ENCODE data around the gene IMPDH2. TPM values are rescaled to one million over a fixed set of nuclear protein-coding genes. Genes with fewer than 3 reads are reported as not detected.

Gene IMPDH2
- total RNA-seq, 1 donor from 2014 or later = 496 TPM

DNA sequence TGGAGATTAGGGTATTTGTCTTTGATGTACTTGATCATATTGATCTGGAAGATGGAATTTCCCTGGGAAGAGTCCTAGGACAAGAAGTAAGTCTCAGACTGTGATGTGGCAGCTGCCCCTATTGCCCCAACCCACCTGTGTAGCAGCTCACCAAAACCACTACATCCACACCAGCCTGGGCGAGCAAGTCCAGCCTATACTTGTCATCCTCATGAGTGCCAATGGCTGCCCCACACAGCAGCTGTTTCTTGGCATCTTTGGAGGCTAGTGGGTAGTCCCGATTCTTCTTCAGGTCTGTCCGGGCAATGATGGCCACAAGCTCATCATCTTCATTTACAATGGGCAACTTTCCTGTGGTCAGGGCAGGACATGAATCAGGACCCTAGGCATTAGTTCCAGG, 2.7 kb downstream of the IMPDH2 start:
- H3K36me3 Mint-ChIP-seq (ENCODE audit: low read depth) = peaks cover 82% of the 10 kb centered on the region
- peaks cover 42% of the 10 kb centered on the region for H3K4me1 Mint-ChIP-seq
- no peak for DNase-seq
- H3K27me3 Mint-ChIP-seq = no peaks in the 10 kb centered on the region
- intact Hi-C loops (cut with micrococcal nuclease) = loop anchor here (10.0 kb wide), 1 partner anchor 842 kb away; the partner anchor contains the start of gene CDC25A
- peak overlapping the region; percentile 27 for H3K4me3 Mint-ChIP-seq
- H3K27ac Mint-ChIP-seq = no peak overlapping the region
- no peaks in the 10 kb centered on the region for H3K9me3 Mint-ChIP-seq

DNA sequence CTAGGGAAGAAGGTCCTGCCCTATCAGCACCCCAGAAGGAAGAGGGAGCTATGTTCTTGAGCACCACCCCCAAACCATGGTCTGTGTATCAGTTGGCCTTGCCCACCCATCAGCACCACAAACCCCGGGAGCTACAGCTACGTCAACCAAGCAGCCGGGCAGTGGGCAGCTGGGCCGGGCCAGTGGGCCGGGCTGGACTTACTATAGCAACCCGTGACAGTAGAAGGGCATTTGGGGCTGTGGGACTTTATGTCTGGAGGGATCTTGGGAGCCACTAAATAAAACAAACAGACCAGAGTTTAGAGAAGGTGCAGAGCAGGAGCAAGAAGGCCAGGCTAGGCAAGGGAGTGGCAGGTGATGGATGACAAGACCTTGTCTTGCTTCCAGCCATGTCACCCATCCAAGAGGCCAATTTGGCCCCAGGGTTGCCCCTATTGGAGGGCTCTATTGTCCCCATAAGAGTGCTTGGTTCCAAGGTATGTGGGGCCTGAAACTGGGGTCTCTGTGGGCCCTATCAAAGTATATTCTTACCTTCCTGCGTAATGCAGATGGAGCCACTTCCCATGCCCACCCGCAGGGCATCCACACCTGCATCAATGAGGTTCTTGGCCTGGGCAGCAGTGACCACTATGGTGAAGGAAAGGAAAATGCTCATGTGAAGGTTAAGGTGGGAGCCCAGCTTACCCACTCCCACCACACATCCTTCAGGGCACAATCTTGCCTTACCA, 3.2 kb downstream of the IMPDH2 start:
- H3K36me3 Mint-ChIP-seq (ENCODE audit: low read depth) = peaks cover 79% of the 10 kb centered on the region
- no peak overlapping the region for H3K4me3 Mint-ChIP-seq

DNA sequence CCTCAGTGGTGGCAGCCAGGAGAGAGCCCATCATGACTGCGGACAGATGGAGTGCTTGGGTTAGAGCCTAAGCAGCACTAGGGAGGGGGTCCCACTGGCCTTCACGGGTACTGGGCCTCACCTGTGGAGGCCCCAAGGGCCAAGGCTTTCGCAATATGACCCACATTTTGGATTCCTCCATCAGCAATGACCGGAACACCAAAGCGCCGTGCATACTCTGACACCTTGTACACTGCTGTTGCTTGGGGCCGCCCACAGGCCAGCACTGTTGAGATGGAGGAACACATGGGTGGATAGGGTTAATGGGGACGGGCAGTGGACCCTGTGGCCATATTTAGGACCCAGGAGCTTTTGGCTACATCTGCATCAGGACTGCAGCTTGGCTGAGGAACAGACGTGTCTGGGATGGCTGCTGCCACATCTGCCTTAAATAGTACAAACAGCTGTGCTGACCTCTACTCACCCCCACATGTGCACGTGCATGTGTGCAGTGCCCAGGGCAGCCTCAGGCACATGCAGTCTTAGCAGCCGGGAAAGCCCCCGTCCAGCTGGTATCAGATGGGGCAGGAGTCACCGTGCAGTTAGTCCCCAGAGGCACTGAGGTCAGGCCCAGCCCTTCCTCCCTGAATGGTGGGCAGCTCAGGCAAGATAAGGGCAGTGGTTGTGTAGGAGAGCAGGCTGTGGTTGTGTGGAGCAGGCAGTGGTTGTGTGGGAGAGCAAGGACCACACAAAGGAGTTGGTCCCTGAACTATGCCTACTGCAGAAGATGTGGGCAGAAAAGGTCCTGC, 4.0 kb downstream of the IMPDH2 start:
- intact Hi-C loops (cut with micrococcal nuclease) = loop anchor here (10.0 kb wide), 1 partner anchor 840 kb away; the partner anchor contains the start of gene CDC25A
- H3K4me1 Mint-ChIP-seq = peaks cover 45% of the 10 kb centered on the region
- no peaks in the 10 kb centered on the region for H3K9me3 Mint-ChIP-seq
- H3K36me3 Mint-ChIP-seq (ENCODE audit: low read depth) = peaks cover 72% of the 10 kb centered on the region
- no peak for DNase-seq
- H3K27ac Mint-ChIP-seq = peak overlapping the region; percentile 62
- H3K27me3 Mint-ChIP-seq = no peaks in the 10 kb centered on the region
- no peak overlapping the region for H3K4me3 Mint-ChIP-seq

More for the DNA sequence above, 3.2 kb downstream of the IMPDH2 start:
- H3K27ac Mint-ChIP-seq = peak overlapping the region; percentile 62
- no peak for DNase-seq
- no peaks in the 10 kb centered on the region for H3K27me3 Mint-ChIP-seq
- H3K9me3 Mint-ChIP-seq = no peaks in the 10 kb centered on the region
- H3K4me1 Mint-ChIP-seq = peaks cover 45% of the 10 kb centered on the region
- intact Hi-C loops (cut with micrococcal nuclease) = loop anchor here (10.0 kb wide), 1 partner anchor 841 kb away; the partner anchor contains the start of gene CDC25A

DNA sequence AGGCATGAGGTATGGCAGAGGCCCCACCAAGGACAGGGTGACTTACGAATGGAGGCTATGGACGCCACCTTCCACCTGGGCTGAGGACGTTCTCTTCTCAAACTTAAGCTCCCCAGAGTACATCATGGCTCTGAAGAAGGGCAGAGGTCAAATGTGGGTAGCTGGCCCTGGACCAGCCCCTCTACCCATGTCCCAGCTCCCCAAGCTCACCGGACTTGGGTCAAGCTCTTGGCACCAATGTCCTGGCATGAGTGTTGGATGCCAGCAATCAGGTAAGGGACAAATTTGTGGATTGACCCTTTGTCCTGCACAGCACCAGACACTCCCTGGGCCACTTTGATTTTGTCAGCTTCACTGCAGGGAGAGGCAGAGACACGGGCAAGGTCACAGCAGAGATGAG, 4.7 kb downstream of the IMPDH2 start:
- Mint-ChIP-seq H3K4me1 (peaks cover 43% of the 10 kb centered on the region), H3K4me3 (no peak overlapping the region), H3K27me3 (no peaks in the 10 kb centered on the region)

DNA sequence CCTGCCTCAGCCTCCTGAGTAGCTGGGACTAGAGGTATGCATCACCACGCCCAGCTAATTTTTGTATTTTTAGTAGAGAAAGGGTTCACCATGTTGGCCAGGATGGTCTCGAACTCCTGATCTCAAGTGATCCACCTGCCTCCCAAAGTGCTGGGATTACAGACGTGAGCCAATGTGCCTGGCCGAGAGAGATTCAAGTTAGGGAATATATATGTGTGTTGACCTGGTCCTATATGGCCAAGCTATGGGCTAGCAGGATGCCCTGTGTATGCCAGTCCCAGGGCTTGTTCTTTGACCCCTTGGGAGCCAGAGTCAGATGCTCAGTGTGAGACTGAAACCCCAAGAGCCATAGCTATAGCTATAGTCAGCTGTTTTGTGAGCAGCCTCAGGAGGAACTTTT, 5.4 kb downstream of the IMPDH2 start:
- intact Hi-C loops (cut with micrococcal nuclease) = loop anchor here (10.0 kb wide), 1 partner anchor 839 kb away; the partner anchor contains the start of gene CDC25A
- Mint-ChIP-seq H3K27ac (peak overlapping the region; percentile 56), H3K4me1 (peaks cover 40% of the 10 kb centered on the region), H3K27me3 (no peaks in the 10 kb centered on the region), H3K4me3 (peak overlapping the region; percentile 96), H3K9me3 (no peaks in the 10 kb centered on the region), H3K36me3 (ENCODE audit: low read depth) (peaks cover 61% of the 10 kb centered on the region)
- DNase-seq = no peak

More for the DNA sequence above, 4.7 kb downstream of the IMPDH2 start:
- Mint-ChIP-seq H3K27ac (peak overlapping the region; percentile 47), H3K36me3 (ENCODE audit: low read depth) (peaks cover 67% of the 10 kb centered on the region), H3K9me3 (no peaks in the 10 kb centered on the region)
- intact Hi-C loops (cut with micrococcal nuclease) = loop anchor here (10.0 kb wide), 1 partner anchor 840 kb away; the partner anchor contains the start of gene CDC25A
- DNase-seq = no peak

DNA sequence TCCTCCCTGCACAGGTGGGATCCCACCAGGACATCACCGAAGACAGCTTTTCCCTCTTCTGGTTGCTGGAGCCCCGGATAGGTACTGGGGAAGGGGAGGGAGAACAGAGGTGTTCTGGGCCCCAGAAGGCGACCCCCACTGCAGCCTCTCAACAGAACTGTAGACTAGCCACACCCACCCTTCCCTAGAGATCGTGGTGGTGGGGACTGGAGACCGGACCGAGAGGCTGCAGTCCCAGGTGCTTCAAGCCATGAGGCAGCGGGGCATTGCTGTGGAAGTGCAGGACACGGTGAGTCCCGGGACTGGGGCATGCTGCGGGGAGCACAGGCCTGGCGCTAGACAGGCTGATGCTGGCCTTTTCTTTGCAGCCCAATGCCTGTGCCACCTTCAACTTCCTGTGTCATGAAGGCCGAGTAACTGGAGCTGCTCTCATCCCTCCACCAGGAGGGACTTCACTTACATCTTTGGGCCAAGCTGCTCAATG, 6.5 kb downstream of the IMPDH2 start:
- intact Hi-C loops (cut with micrococcal nuclease) = loop anchor here (10.0 kb wide), 1 partner anchor 838 kb away; the partner anchor contains the start of gene CDC25A
- peak; percentile 70 for DNase-seq
- H3K27me3 Mint-ChIP-seq = no peaks in the 10 kb centered on the region
- peaks cover 34% of the 10 kb centered on the region for H3K4me1 Mint-ChIP-seq
- H3K27ac Mint-ChIP-seq = peak overlapping the region; percentile 98
- no peaks in the 10 kb centered on the region for H3K9me3 Mint-ChIP-seq
- H3K36me3 Mint-ChIP-seq (ENCODE audit: low read depth) = peaks cover 52% of the 10 kb centered on the region
- peak overlapping the region; percentile 96 for H3K4me3 Mint-ChIP-seq

DNA sequence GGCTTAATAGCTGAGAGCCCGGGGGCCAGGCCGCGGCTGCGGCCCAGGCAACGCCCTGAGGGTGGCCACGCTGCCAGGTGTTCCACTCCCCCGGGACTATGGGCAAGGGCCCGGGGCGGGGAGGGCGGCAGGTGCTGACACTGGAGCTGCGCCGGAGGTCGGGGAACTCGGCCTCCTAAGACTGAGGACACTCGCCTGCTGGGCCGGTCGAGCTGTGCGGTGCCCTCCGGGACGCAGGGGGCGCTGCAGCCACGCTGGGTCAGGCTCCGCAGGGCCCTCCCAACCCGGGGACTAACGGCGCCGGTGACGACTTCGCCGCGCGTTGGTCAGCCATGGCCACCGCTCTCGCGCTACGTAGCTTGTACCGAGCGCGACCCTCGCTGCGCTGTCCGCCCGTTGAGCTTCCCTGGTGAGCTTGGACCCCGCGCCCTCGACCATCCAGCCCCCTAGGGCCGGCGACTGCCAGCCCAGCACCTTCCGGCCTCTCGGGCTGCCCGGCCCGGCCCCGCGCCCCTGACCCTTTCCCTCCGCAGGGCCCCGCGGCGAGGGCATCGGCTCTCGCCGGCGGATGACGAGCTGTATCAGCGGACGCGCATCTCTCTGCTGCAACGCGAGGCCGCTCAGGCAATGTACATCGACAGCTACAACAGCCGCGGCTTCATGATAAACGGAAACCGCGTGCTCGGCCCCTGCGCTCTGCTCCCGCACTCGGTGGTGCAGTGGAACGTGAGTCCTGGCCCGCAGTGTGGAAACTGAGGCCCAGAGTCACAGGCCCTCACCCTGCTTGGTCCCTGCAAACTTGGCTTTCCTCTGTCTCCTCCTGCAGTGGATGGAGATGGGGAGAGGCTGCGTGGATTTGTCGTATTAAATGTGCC, 7.1 kb downstream of the IMPDH2 start, which contains the start of gene NDUFAF3:
Gene NDUFAF3 (plus strand): TSS at position 309 of the 875 bp plus-strand sequence. CDS start 24 bp downstream, at position 333.
- H3K36me3 Mint-ChIP-seq (ENCODE audit: low read depth) = peaks cover 47% of the 10 kb centered on the region
- H3K9me3 Mint-ChIP-seq = no peaks in the 10 kb centered on the region
- no peaks in the 10 kb centered on the region for H3K27me3 Mint-ChIP-seq
- DNase-seq = peak; percentile 98
- intact Hi-C loops (cut with micrococcal nuclease) = loop anchor here (1.0 to 10.0 kb wide), 5 partner anchors 7 to 837 kb away; partner anchors contain the start of genes ARIH2, CDC25A, IMPDH2 and P4HTM
- H3K27ac Mint-ChIP-seq = peak within 1 kb of the TSS; percentile 98
- peak within 1 kb of the TSS; percentile 96 for H3K4me3 Mint-ChIP-seq
- peaks cover 35% of the 10 kb centered on the region for H3K4me1 Mint-ChIP-seq

DNA sequence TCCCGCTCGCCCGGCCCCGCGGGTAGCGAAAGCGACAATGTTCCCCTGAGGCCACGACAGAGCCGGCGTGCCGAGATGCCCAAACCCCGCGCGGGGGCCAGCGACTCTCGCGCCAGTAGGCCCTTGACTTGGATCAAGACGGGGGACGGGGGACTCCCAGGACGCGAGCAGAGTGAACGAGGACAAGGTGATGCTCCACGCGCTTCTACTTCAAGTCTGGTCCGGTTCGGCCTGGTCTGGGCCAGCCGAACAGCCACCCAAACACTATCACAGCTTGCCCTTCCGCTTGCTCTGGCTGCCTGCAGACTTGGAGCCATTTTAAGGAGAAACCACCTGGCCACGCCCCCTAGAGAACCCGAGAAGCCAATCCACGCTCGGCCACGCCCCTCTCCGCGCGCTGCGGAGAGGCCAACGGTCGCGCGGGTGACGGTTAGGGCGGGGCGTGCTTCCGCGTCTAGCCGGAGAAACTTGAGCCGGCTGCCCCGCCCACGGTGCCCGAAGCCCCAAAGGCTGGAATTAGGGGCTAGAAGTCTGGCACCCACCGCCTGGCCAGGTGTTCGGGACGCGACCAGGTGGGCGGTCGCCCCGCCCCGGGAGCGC, 7.9 kb downstream of the IMPDH2 start:
- Mint-ChIP-seq H3K27me3 (no peaks in the 10 kb centered on the region), H3K36me3 (ENCODE audit: low read depth) (peaks cover 44% of the 10 kb centered on the region), H3K27ac (peak overlapping the region; percentile 98), H3K9me3 (no peaks in the 10 kb centered on the region), H3K4me1 (peaks cover 33% of the 10 kb centered on the region), H3K4me3 (peak overlapping the region; percentile 96)
- DNase-seq = peak; percentile 100
- intact Hi-C loops (cut with micrococcal nuclease) = loop anchor here (1.0 to 10.0 kb wide), 5 partner anchors 8 to 837 kb away; partner anchors contain the start of genes ARIH2, CDC25A, IMPDH2 and P4HTM

DNA sequence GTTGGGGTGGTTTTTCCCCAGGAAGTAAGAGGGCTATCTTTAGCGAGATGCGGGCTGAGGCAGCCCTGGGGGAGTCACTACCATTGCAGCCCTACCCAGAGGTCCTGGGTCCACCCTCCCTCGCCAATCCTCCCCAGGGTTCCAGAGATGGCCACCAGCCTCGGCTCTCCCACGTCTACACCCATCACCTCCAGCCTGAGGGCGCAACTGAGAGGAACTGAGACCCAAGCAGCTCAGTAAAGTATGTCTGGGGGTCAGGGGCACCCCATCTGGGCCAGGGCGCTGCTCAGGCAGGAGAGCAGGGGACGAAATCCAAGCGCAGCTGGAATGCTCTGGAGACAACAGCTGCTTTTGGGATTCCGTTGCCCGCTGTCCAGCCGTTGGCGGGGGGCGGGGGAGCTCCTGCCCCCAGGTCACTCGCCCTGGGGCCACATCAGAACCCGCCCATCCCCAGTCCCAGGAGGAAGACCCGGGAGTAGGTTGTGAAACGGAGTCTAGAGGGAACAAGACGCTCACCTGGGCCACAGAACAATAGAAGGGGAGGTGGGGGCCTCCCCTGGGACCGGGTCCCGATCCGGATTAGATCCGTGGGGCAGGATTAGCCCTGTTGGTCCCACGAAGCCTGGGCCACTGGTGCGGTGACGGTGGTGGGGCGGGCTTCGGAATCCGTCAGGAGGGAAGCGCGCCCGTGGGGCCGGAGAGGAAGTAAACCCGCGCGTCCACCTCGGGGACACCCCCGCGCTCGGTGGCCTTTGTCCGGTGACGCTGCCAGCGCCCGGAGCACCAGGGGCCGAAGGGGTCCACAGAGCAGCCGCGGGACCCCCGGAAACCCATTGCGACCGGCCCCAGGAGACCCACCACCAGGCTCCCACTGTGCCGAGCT, 8.6 kb downstream of the IMPDH2 start:
- H3K4me3 Mint-ChIP-seq = peak overlapping the region; percentile 96

DNA sequence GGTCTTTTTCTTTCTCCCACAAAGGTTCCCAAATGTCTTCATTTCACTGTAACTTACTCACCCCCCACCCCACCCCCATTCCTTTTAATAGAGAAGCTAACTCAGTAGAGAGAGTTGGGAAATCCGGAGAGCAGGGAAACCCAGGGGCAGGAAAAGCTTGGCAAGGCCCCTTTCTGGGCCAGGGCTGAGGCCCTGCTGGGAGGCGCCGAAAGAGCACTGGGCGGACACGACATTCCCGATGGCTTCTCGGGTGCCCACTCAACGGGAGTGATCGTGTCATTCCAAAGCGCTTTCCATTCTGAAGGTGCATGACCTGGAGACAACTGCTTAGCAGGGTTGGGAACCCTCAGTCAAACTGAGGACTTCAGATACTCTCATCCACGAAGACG, 9.3 kb downstream of the IMPDH2 start:
- peak overlapping the region; percentile 98 for H3K27ac Mint-ChIP-seq
- peak overlapping the region; percentile 96 for H3K4me3 Mint-ChIP-seq
- H3K36me3 Mint-ChIP-seq (ENCODE audit: low read depth) = peaks cover 44% of the 10 kb centered on the region
- peaks cover 26% of the 10 kb centered on the region for H3K4me1 Mint-ChIP-seq
- intact Hi-C loops (cut with micrococcal nuclease) = loop anchor here (10.0 kb wide), 1 partner anchor 835 kb away; the partner anchor contains the start of gene CDC25A
- no peak for DNase-seq
- no peaks in the 10 kb centered on the region for H3K27me3 Mint-ChIP-seq
- H3K9me3 Mint-ChIP-seq = no peaks in the 10 kb centered on the region

More for the DNA sequence above, 8.6 kb downstream of the IMPDH2 start:
- Mint-ChIP-seq H3K27me3 (no peaks in the 10 kb centered on the region), H3K36me3 (ENCODE audit: low read depth) (peaks cover 44% of the 10 kb centered on the region), H3K4me1 (peaks cover 30% of the 10 kb centered on the region), H3K27ac (peak overlapping the region; percentile 98), H3K9me3 (no peaks in the 10 kb centered on the region)
- DNase-seq = peak; percentile 83
- intact Hi-C loops (cut with micrococcal nuclease) = loop anchor here (1.0 to 10.0 kb wide), 5 partner anchors 9 to 836 kb away; partner anchors contain the start of genes ARIH2, CDC25A, IMPDH2 and P4HTM

DNA sequence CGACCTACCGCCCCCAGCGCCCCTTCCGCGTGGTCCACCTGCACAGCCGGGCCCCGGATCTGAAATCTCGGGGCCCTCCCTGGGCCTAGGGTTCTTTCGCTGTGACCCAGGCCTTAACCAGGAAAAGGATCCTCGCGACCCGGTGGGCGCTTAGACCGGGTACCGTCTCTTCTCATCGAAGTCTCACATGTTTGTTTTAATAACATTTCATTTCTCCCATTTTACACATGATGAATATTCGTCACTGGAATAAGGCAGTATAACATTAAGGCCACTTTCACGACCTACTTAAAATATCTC, 10.5 kb downstream of the IMPDH2 start:
- Mint-ChIP-seq H3K9me3 (no peaks in the 10 kb centered on the region), H3K36me3 (ENCODE audit: low read depth) (peaks cover 39% of the 10 kb centered on the region), H3K4me1 (peaks cover 23% of the 10 kb centered on the region), H3K4me3 (peak overlapping the region; percentile 96), H3K27ac (peak overlapping the region; percentile 89), H3K27me3 (no peaks in the 10 kb centered on the region)
- DNase-seq = no peak
- intact Hi-C loops (cut with micrococcal nuclease) = loop anchor here (1.0 kb wide), 1 partner anchor 11 kb away; the partner anchor contains the start of gene WDR6
